OCI-LY3 (cell line): ENCODE measurements around the gene SLC17A3.

Experiments used
- H2AFZ ChIP-seq: fragments of 200-600, 300-600 bp; shearing (Covaris generic); 2 replicates; pipeline ENCODE4 v1.6.0; 2014; ENCODE audit warnings: antibody characterized with exemption, low read depth, low read length
- H3K27ac ChIP-seq: fragments of 200-600, 300-600 bp; sonication (generic); 2 replicates; pipeline ENCODE4 v1.5.1; 2014; ENCODE audit warnings: mild to moderate bottlenecking, low read length, moderate library complexity, mixed read lengths
- H3K27me3 ChIP-seq: fragments of 200-600, 300-600 bp; sonication (generic); 2 replicates; pipeline ENCODE4 v1.6.1; 2014; ENCODE audit warnings: low read depth, low read length, mixed read lengths
- H3K36me3 ChIP-seq: fragments of 200-600, 300-600 bp; sonication (generic); replicated peaks from 2 replicates; pipeline ENCODE3; 2014; ENCODE audit warnings: low read depth, low read length, mixed read lengths
- H3K4me1 ChIP-seq: fragments of 300-600, 200-600 bp; sonication (generic); 2 replicates; pipeline ENCODE4 v1.6.1; 2014; ENCODE audit warnings: low read length, mixed read lengths
- H3K4me2 ChIP-seq: fragments of 200-600, 300-600 bp; sonication (generic); 2 replicates; pipeline ENCODE4 v1.6.1; 2014; ENCODE audit warnings: low read length, mixed read lengths
- H3K4me3 ChIP-seq: fragments of 300-600, 200-600 bp; sonication (generic); 2 replicates; pipeline ENCODE4 v1.5.1; 2014; ENCODE audit warnings: antibody characterized with exemption, mild to moderate bottlenecking, low read length, moderate library complexity
- H3K79me2 ChIP-seq: fragments of 300-600, 200-600 bp; shearing (Covaris generic); 2 replicates; pipeline ENCODE4 v1.6.1; 2014; ENCODE audit warnings: mild to moderate bottlenecking, low read length, mixed read lengths
- H3K9ac ChIP-seq: fragments of 300-600, 200-600 bp; shearing (Covaris generic); 2 replicates; pipeline ENCODE4 v1.6.0; 2014; ENCODE audit warnings: mild to moderate bottlenecking, low read length, moderate library complexity
- H3K9me3 ChIP-seq: fragments of 200-600, 300-600 bp; shearing (Covaris generic); 2 replicates; pipeline ENCODE4 v1.6.1; 2014; ENCODE audit warnings: low read length, mixed read lengths; ENCODE audit not compliant: insufficient read depth
- H4K20me1 ChIP-seq: fragments of 200-600, 300-600 bp; sonication (generic); 2 replicates; pipeline ENCODE4 v1.6.1; 2016; ENCODE audit warnings: low read length, mixed read lengths; ENCODE audit not compliant: insufficient read depth
- EZH2phosphoT487 ChIP-seq: fragments of 200-600 bp; shearing (Covaris generic); IDR thresholded peaks from 2 replicates; pipeline ENCODE4 v1.6.1; 2018; ENCODE audit warnings: antibody characterized with exemption, mixed run types, low read depth
- TF ChIP-seq, protein P1 (sequence below): fragments of 200-600, 300-600 bp; sonication (generic); IDR thresholded peaks from 2 replicates; pipeline ENCODE4 v1.5.1; 2014; ENCODE audit warnings: antibody characterized with exemption, low read length, low read depth

SLC17A3 gene

DNA sequence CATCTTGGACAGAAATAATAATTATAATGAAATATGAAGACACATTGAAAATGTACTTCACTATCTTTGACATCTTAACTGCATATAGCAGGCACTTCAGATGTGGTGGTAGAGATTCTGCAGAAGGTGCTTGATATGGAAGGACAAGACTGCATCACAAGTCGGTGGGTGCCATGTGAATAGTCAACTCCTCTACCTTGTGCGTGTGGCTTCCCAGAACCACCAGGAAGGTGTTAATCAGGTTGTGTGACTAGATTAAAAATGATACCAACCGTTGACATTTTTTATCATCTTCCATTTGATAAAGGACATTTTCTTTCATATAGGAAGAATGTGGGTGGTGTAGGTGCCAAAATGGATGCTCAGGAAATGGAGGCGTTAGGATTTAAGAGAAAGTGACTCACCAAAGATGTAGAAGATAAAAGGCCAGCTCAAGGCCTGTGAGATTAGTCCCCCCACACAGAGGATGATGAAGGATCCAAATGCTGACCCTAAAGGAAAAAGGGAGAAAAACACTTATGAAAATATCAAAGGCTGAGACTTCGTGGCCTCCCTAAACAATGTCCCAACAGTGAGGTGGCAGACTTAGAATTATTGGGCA lies 44.1 kb upstream of the SLC17A3 start:
- Histone ChIP-seq H3K9me3 (no peaks in the 10 kb centered on the region), H3K9ac (no peak overlapping the region), H3K79me2 (no peaks in the 10 kb centered on the region), H3K4me1 (no peaks in the 10 kb centered on the region), H3K4me3 (no peak overlapping the region), H4K20me1 (no peaks in the 10 kb centered on the region), H3K27me3 (no peaks in the 10 kb centered on the region), H3K36me3 (no peaks in the 10 kb centered on the region), H3K4me2 (no peak overlapping the region), H3K27ac (no peak overlapping the region), H2AFZ (no peak overlapping the region)
- TF ChIP-seq, protein P1, sequence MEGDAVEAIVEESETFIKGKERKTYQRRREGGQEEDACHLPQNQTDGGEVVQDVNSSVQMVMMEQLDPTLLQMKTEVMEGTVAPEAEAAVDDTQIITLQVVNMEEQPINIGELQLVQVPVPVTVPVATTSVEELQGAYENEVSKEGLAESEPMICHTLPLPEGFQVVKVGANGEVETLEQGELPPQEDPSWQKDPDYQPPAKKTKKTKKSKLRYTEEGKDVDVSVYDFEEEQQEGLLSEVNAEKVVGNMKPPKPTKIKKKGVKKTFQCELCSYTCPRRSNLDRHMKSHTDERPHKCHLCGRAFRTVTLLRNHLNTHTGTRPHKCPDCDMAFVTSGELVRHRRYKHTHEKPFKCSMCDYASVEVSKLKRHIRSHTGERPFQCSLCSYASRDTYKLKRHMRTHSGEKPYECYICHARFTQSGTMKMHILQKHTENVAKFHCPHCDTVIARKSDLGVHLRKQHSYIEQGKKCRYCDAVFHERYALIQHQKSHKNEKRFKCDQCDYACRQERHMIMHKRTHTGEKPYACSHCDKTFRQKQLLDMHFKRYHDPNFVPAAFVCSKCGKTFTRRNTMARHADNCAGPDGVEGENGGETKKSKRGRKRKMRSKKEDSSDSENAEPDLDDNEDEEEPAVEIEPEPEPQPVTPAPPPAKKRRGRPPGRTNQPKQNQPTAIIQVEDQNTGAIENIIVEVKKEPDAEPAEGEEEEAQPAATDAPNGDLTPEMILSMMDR = no peak
- TF ChIP-seq EZH2phosphoT487 = no peak

DNA sequence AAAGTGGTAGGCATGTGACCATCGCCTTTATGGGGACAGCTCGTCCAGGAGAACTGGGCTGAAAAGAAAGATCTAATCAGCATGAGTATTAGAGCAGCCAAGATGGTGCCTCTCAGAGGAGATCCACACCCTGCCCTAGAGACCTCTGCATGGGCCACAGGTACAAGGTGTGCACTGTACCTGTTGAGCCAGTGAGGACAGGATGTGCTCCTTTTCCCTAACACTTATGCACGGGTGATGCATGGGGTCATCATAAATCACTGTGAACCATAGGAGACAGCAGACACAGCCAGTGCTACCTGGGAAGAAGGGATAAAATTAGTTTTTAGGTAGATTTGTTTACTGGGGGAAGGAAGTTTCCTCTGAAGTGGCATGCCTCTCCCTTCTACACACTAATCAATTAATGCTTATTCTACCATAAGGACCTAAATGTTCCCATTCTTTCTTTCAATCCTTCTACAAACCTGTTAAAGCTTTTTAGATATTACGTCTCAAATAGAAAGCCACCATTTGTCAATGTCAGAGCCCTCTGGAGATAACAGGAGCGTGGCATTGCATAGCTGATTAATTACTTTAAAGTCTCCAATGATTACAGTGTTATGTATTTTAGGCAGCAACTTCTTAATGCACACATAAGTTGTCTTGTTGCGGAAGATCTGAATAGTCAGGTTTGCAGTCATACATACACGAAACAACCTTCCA lies 42.9 kb upstream of the SLC17A3 start:
- Histone ChIP-seq H3K9ac (no peak overlapping the region), H3K27ac (no peak overlapping the region), H3K4me2 (no peak overlapping the region), H3K79me2 (no peaks in the 10 kb centered on the region), H3K9me3 (no peaks in the 10 kb centered on the region), H2AFZ (no peak overlapping the region), H4K20me1 (no peaks in the 10 kb centered on the region), H3K4me3 (no peak overlapping the region), H3K36me3 (no peaks in the 10 kb centered on the region), H3K27me3 (no peaks in the 10 kb centered on the region), H3K4me1 (no peaks in the 10 kb centered on the region)
- TF ChIP-seq, protein P1 = no peak
- TF ChIP-seq EZH2phosphoT487 = no peak

- H3K79me2 ChIP-seq = no peaks in the 10 kb centered on the region
- H4K20me1 ChIP-seq = no peaks in the 10 kb centered on the region
- no peak overlapping the region for H3K27ac ChIP-seq
- no peak overlapping the region for H2AFZ ChIP-seq
- no peak overlapping the region for H3K4me3 ChIP-seq
- H3K27me3 ChIP-seq = no peaks in the 10 kb centered on the region
- no peak overlapping the region for H3K4me2 ChIP-seq
- H3K4me1 ChIP-seq = no peaks in the 10 kb centered on the region
- H3K9me3 ChIP-seq = no peaks in the 10 kb centered on the region
- TF ChIP-seq, protein P1 = no peak
- TF ChIP-seq EZH2phosphoT487 = no peak
- no peak overlapping the region for H3K9ac ChIP-seq
- H3K36me3 ChIP-seq = no peaks in the 10 kb centered on the region
Observed at GRCh38 chr6:25916330-25916729, 42.3 kb upstream of the SLC17A3 start.

GRCh38 chr6:25913741-25914140 lies 39.7 kb upstream of the SLC17A3 start:
- Histone ChIP-seq H3K4me3 (no peak overlapping the region), H3K27ac (no peak overlapping the region), H3K9ac (no peak overlapping the region), H3K36me3 (no peaks in the 10 kb centered on the region), H3K4me2 (no peak overlapping the region), H3K4me1 (no peaks in the 10 kb centered on the region), H3K9me3 (no peaks in the 10 kb centered on the region), H3K79me2 (no peaks in the 10 kb centered on the region), H2AFZ (no peak overlapping the region), H4K20me1 (no peaks in the 10 kb centered on the region), H3K27me3 (no peaks in the 10 kb centered on the region)
- TF ChIP-seq, protein P1 = no peak
- no peak for TF ChIP-seq EZH2phosphoT487
